Astrocyte (in vitro differentiated cells and primary cell): ENCODE data around the gene SND1. TPM values are rescaled to one million over a fixed set of nuclear protein-coding genes. Genes with fewer than 3 reads are reported as not detected.
"Not testable (repeated sequence)": the region's sequence is repeated elsewhere in the genome, so short reads cannot be mapped to it uniquely, and the experiment has no call there.

Source experiments
- DNase-seq: peaks from one replicate; pipeline ENCODE4 v3.0.0-alpha.2; 2010; ENCODE audit warnings: low read depth
- FAIRE-seq: peaks from 2 replicates; lab custom pipeline; 2011; peaks lifted over from hg19 to GRCh38; lab: Jason Lieb, UNC
- H2AFZ ChIP-seq: 2 replicates; pipeline ENCODE4 v1.6.0; 2012; ENCODE audit warnings: low read depth, low read length, inconsistent platforms
- H3K27ac ChIP-seq: 2 replicates; pipeline ENCODE4 v1.5.1; 2011; ENCODE audit warnings: low read depth, low read length, inconsistent platforms
- H3K27me3 ChIP-seq: 2 replicates; pipeline ENCODE4 v1.6.0; 2011; ENCODE audit warnings: low read length, inconsistent platforms; ENCODE audit not compliant: insufficient read depth
- H3K36me3 ChIP-seq: 2 replicates; pipeline ENCODE4 v1.5.1; 2011; ENCODE audit warnings: low read length, inconsistent platforms; ENCODE audit not compliant: insufficient read depth
- H3K4me1 ChIP-seq: 2 replicates; pipeline ENCODE4 v1.5.1; 2011; ENCODE audit warnings: low read length, inconsistent platforms; ENCODE audit not compliant: insufficient read depth
- H3K4me2 ChIP-seq: 2 replicates; pipeline ENCODE4 v1.6.0; 2012; ENCODE audit warnings: low read length, inconsistent platforms
- H3K4me3 ChIP-seq: 2 replicates; pipeline ENCODE4 v1.5.1; 2011; ENCODE audit warnings: low read depth, mild to moderate bottlenecking, low read length, inconsistent platforms; ENCODE audit not compliant: insufficient read depth
- H3K79me2 ChIP-seq: 2 replicates; pipeline ENCODE4 v1.6.0; 2012; ENCODE audit warnings: mild to moderate bottlenecking, low read length, inconsistent platforms; ENCODE audit not compliant: insufficient read depth
- H3K9ac ChIP-seq: 2 replicates; pipeline ENCODE4 v1.6.0; 2012; ENCODE audit warnings: mild to moderate bottlenecking, low read length, inconsistent platforms
- H3K9me3 ChIP-seq: 2 replicates; pipeline ENCODE4 v1.5.1; 2012; ENCODE audit warnings: low read depth, mild to moderate bottlenecking, low read length, inconsistent platforms; ENCODE audit not compliant: insufficient read depth
- H4K20me1 ChIP-seq: 2 replicates; pipeline ENCODE4 v1.6.0; 2012; ENCODE audit warnings: low read length, inconsistent platforms; ENCODE audit not compliant: insufficient read depth
- H3K27ac Mint-ChIP-seq: one replicate; pipeline ENCODE4 v1.8.0; 2021; ENCODE audit warnings: mild to moderate bottlenecking, mixed read lengths; ENCODE audit not compliant: unreplicated experiment
- H3K27me3 Mint-ChIP-seq: one replicate; pipeline ENCODE4 v1.8.0; 2021; ENCODE audit warnings: low read depth, mixed read lengths; ENCODE audit not compliant: unreplicated experiment
- H3K36me3 Mint-ChIP-seq: one replicate; pipeline ENCODE4 v1.8.0; 2021; ENCODE audit warnings: low read depth, mixed read lengths; ENCODE audit not compliant: unreplicated experiment
- H3K4me1 Mint-ChIP-seq: one replicate; pipeline ENCODE4 v1.8.0; 2021; ENCODE audit warnings: low read depth, mixed read lengths; ENCODE audit not compliant: unreplicated experiment
- H3K4me3 Mint-ChIP-seq: one replicate; pipeline ENCODE4 v1.8.0; 2021; ENCODE audit warnings: mild to moderate bottlenecking, moderate library complexity, mixed read lengths; ENCODE audit not compliant: unreplicated experiment
- H3K9me3 Mint-ChIP-seq: one replicate; pipeline ENCODE4 v1.8.0; 2021; ENCODE audit warnings: mild to moderate bottlenecking, mixed read lengths; ENCODE audit not compliant: unreplicated experiment
- CTCF ChIP-seq: IDR thresholded peaks from 2 replicates; pipeline ENCODE4 v1.5.1; 2011; ENCODE audit warnings: low read depth, mild to moderate bottlenecking, inconsistent platforms, low read length, moderate library complexity; ENCODE audit not compliant: insufficient read depth
- EZH2 ChIP-seq: IDR thresholded peaks from 2 replicates; pipeline ENCODE4 v1.6.1; 2012; ENCODE audit warnings: mild to moderate bottlenecking, low read length, inconsistent platforms; ENCODE audit not compliant: insufficient read depth
- total RNA-seq: library from RNA; stranded (reverse); gene quantifications from 2 replicates; pipeline ENCODE4 v1.2.1, GENCODE V29; 2021

Gene SND1
- total RNA-seq, 1 donor from 2014 or later: 267 TPM

GRCh38 chr7:127674361-127674760 lies 22.4 kb downstream of the SND1 start:
- H3K4me3 Mint-ChIP-seq: no peak overlapping the region
- no peaks in the 10 kb centered on the region for H3K9me3 Mint-ChIP-seq
- Histone ChIP-seq H4K20me1 (peaks cover 94% of the 10 kb centered on the region), H3K4me2 (no peak overlapping the region), H3K4me3 (no peak overlapping the region), H3K27me3 (no peaks in the 10 kb centered on the region), H3K36me3 (peaks cover 3% of the 10 kb centered on the region), H3K79me2 (peaks cover 98% of the 10 kb centered on the region), H3K27ac (no peak overlapping the region), H2AFZ (no peak overlapping the region), H3K4me1 (peaks cover 25% of the 10 kb centered on the region), H3K9ac (no peak overlapping the region), H3K9me3 (no peaks in the 10 kb centered on the region)
- no peaks in the 10 kb centered on the region for H3K27me3 Mint-ChIP-seq
- peaks cover 33% of the 10 kb centered on the region for H3K4me1 Mint-ChIP-seq
- peaks cover 10% of the 10 kb centered on the region for H3K36me3 Mint-ChIP-seq
- FAIRE-seq: no peak
- no peak for DNase-seq
- TF ChIP-seq CTCF (no peak), EZH2 (no peak)
- no peak overlapping the region for H3K27ac Mint-ChIP-seq

DNA sequence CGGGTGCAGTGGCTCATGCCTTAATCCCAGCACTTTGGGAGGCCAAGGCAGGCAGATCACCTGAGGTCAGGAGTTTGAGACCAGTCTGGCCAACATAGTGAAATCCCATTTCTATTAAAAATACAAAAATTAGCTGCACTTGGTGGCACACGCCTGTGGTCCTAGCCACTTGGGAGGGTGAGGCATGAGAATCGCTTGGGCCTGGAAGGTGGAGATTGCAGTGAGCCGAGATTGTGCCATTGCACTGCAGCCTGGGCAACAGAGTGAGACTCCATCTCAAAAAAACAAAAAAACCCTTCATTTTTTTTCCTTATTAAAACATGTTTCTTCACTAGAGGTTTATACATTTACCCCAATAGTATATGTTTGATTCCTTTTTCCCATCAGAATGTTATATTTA lies 22.9 kb downstream of the SND1 start:
- not testable (repeated sequence) for H3K36me3 Mint-ChIP-seq, H3K4me3 ChIP-seq, H3K9me3 Mint-ChIP-seq, H3K36me3 ChIP-seq, H3K4me2 ChIP-seq, H2AFZ ChIP-seq, H3K27ac ChIP-seq, H3K27me3 Mint-ChIP-seq, H3K27ac Mint-ChIP-seq, H3K4me3 Mint-ChIP-seq, H3K9me3 ChIP-seq, DNase-seq, H3K27me3 ChIP-seq, H3K9ac ChIP-seq, FAIRE-seq
- Histone ChIP-seq H3K79me2 (peaks cover 98% of the 10 kb centered on the region), H3K4me1 (peaks cover 25% of the 10 kb centered on the region), H4K20me1 (peaks cover 94% of the 10 kb centered on the region)
- peaks cover 35% of the 10 kb centered on the region for H3K4me1 Mint-ChIP-seq

- H3K27ac Mint-ChIP-seq: no peak overlapping the region
- no peak for FAIRE-seq
- no peaks in the 10 kb centered on the region for H3K27me3 Mint-ChIP-seq
- DNase-seq: peak; percentile 20
- no peak overlapping the region for H3K4me3 ChIP-seq
- H3K36me3 ChIP-seq: peaks cover 3% of the 10 kb centered on the region
- peaks cover 98% of the 10 kb centered on the region for H3K79me2 ChIP-seq
- H3K9me3 ChIP-seq: no peaks in the 10 kb centered on the region
- H3K27me3 ChIP-seq: no peaks in the 10 kb centered on the region
- no peak overlapping the region for H3K4me3 Mint-ChIP-seq
- H3K4me1 Mint-ChIP-seq: peaks cover 36% of the 10 kb centered on the region
- TF ChIP-seq CTCF (no peak), EZH2 (no peak)
- no peak overlapping the region for H3K27ac ChIP-seq
- no peak overlapping the region for H2AFZ ChIP-seq
- peaks cover 25% of the 10 kb centered on the region for H3K4me1 ChIP-seq
- H3K4me2 ChIP-seq: no peak overlapping the region
- H4K20me1 ChIP-seq: peaks cover 87% of the 10 kb centered on the region
- no peaks in the 10 kb centered on the region for H3K9me3 Mint-ChIP-seq
- peaks cover 12% of the 10 kb centered on the region for H3K36me3 Mint-ChIP-seq
- H3K9ac ChIP-seq: no peak overlapping the region
Observed at GRCh38 chr7:127675721-127676120, 23.7 kb downstream of the SND1 start.
